IPS-15b (cell line): ENCODE measurements around the gene NFIB.

ENCODE experiments used
- H3K27me3 ChIP-seq: one replicate; pipeline ENCODE4 v1.6.1; 2013; ENCODE audit warnings: low read length; ENCODE audit not compliant: control insufficient read depth, insufficient read depth
- H3K36me3 ChIP-seq: one replicate; pipeline ENCODE4 v1.6.1; 2013; ENCODE audit warnings: low read length; ENCODE audit not compliant: control insufficient read depth, insufficient read depth
- H3K4me1 ChIP-seq: one replicate; pipeline ENCODE4 v1.6.1; 2013; ENCODE audit warnings: mild to moderate bottlenecking, low read length; ENCODE audit not compliant: control insufficient read depth, insufficient read depth
- H3K4me3 ChIP-seq: one replicate; pipeline ENCODE4 v1.5.1; 2013; ENCODE audit warnings: low read depth, low read length
- H3K9ac ChIP-seq: one replicate; pipeline ENCODE4 v1.6.1; 2013; ENCODE audit warnings: low read depth, mild to moderate bottlenecking, low read length
- H3K9me3 ChIP-seq: one replicate; pipeline ENCODE4 v1.6.1; 2013; ENCODE audit warnings: mild to moderate bottlenecking, low read length; ENCODE audit not compliant: control insufficient read depth, insufficient read depth

The NFIB gene

GRCh38 chr9:14212077-14212476, 101.9 kb downstream of the NFIB start:
- H3K9me3 ChIP-seq: no peaks in the 10 kb centered on the region
- no peaks in the 10 kb centered on the region for H3K4me1 ChIP-seq
- H3K9ac ChIP-seq: no peak overlapping the region
- H3K27me3 ChIP-seq: no peaks in the 10 kb centered on the region
- H3K4me3 ChIP-seq: no peak overlapping the region
- no peaks in the 10 kb centered on the region for H3K36me3 ChIP-seq

- no peaks in the 10 kb centered on the region for H3K9me3 ChIP-seq
- no peaks in the 10 kb centered on the region for H3K27me3 ChIP-seq
- no peak overlapping the region for H3K4me3 ChIP-seq
- no peaks in the 10 kb centered on the region for H3K4me1 ChIP-seq
- H3K9ac ChIP-seq: no peak overlapping the region
- H3K36me3 ChIP-seq: no peaks in the 10 kb centered on the region
These were observed 102.4 kb downstream of the NFIB start for GRCh38 chr9:14211564-14211963.

- Histone ChIP-seq H3K9ac (no peak overlapping the region), H3K36me3 (no peaks in the 10 kb centered on the region), H3K4me3 (no peak overlapping the region), H3K4me1 (no peaks in the 10 kb centered on the region), H3K9me3 (no peaks in the 10 kb centered on the region), H3K27me3 (no peaks in the 10 kb centered on the region)
These were observed 103.5 kb downstream of the NFIB start for GRCh38 chr9:14210428-14210827.

GRCh38 chr9:14209399-14210345, 104.3 kb downstream of the NFIB start:
- Histone ChIP-seq H3K27me3 (no peaks in the 10 kb centered on the region), H3K4me1 (no peaks in the 10 kb centered on the region), H3K9me3 (no peaks in the 10 kb centered on the region), H3K4me3 (no peak overlapping the region), H3K9ac (no peak overlapping the region), H3K36me3 (no peaks in the 10 kb centered on the region)

GRCh38 chr9:14207352-14207995, 106.5 kb downstream of the NFIB start:
- Histone ChIP-seq H3K36me3 (no peaks in the 10 kb centered on the region), H3K4me3 (no peak overlapping the region), H3K9me3 (no peaks in the 10 kb centered on the region), H3K9ac (no peak overlapping the region), H3K4me1 (no peaks in the 10 kb centered on the region), H3K27me3 (no peaks in the 10 kb centered on the region)

GRCh38 chr9:14205463-14205862, 108.5 kb downstream of the NFIB start:
- no peak overlapping the region for H3K4me3 ChIP-seq
- H3K27me3 ChIP-seq: no peaks in the 10 kb centered on the region
- no peaks in the 10 kb centered on the region for H3K9me3 ChIP-seq
- no peaks in the 10 kb centered on the region for H3K36me3 ChIP-seq
- H3K4me1 ChIP-seq: no peaks in the 10 kb centered on the region
- no peak overlapping the region for H3K9ac ChIP-seq

GRCh38 chr9:14203356-14204056, 110.4 kb downstream of the NFIB start:
- no peaks in the 10 kb centered on the region for H3K36me3 ChIP-seq
- no peaks in the 10 kb centered on the region for H3K27me3 ChIP-seq
- no peaks in the 10 kb centered on the region for H3K4me1 ChIP-seq
- no peak overlapping the region for H3K9ac ChIP-seq
- H3K4me3 ChIP-seq: no peak overlapping the region
- no peaks in the 10 kb centered on the region for H3K9me3 ChIP-seq

- Histone ChIP-seq H3K4me1 (no peaks in the 10 kb centered on the region), H3K36me3 (no peaks in the 10 kb centered on the region), H3K9ac (no peak overlapping the region), H3K4me3 (no peak overlapping the region), H3K9me3 (no peaks in the 10 kb centered on the region), H3K27me3 (no peaks in the 10 kb centered on the region)
These were observed 115.0 kb downstream of the NFIB start for GRCh38 chr9:14198841-14199455.

GRCh38 chr9:14198047-14198840, 115.7 kb downstream of the NFIB start:
- no peak overlapping the region for H3K4me3 ChIP-seq
- H3K36me3 ChIP-seq: no peaks in the 10 kb centered on the region
- H3K9me3 ChIP-seq: no peaks in the 10 kb centered on the region
- H3K27me3 ChIP-seq: no peaks in the 10 kb centered on the region
- H3K9ac ChIP-seq: no peak overlapping the region
- H3K4me1 ChIP-seq: no peaks in the 10 kb centered on the region

- H3K27me3 ChIP-seq: no peaks in the 10 kb centered on the region
- H3K9me3 ChIP-seq: no peaks in the 10 kb centered on the region
- no peaks in the 10 kb centered on the region for H3K4me1 ChIP-seq
- no peaks in the 10 kb centered on the region for H3K36me3 ChIP-seq
- H3K4me3 ChIP-seq: no peak overlapping the region
- H3K9ac ChIP-seq: no peak overlapping the region
These were observed 116.5 kb downstream of the NFIB start for GRCh38 chr9:14197325-14197858.
